HG03439 (cell line): ENCODE results near the gene FCN1.

Experiments used
- ATAC-seq: cut with Tn5 transposase; IDR thresholded peaks from one replicate; pipeline ENCODE4 v1.9.1; 2021; ENCODE audit warnings: mild to moderate bottlenecking, moderate library complexity; ENCODE audit not compliant: unreplicated experiment

The FCN1 gene

DNA sequence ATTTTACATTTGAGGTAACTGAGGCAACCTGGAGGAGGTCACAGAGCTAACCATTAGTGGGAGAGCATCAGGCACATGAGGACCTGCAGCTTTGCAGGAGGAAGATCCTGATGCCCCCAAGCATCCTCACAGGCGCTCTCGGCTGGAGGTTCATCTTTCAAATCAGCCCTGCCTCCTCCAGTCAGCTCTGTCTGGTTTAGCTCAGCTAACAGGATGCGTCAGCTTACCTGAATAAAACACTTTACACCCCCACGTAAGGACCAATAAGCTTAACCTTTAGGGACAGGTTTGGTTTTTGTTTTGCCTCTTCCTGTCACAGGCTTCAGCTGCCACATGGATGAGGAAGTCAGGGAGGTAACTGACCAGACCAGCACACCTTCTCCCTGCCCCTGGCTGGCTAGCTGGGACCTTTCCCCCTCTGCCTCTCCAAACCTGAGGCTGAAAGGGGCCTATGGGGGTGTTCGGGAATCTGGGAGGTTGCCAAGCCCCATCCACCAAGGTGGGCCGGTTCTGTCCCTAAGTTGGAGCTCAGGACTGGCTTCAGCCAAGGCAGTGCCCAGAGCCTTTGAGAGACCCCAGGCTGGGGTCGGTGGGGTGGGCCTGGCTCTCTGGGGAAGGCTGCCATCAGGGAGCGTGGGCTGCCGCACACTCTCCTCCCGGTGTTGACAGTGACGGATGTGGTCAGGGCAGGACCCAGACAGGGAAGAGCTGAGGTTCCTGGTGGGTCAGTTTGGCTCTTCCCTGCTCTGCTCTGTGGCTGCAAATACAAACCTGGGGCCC is 20.0 kb upstream of the FCN1 start:
- no peak for ATAC-seq

DNA sequence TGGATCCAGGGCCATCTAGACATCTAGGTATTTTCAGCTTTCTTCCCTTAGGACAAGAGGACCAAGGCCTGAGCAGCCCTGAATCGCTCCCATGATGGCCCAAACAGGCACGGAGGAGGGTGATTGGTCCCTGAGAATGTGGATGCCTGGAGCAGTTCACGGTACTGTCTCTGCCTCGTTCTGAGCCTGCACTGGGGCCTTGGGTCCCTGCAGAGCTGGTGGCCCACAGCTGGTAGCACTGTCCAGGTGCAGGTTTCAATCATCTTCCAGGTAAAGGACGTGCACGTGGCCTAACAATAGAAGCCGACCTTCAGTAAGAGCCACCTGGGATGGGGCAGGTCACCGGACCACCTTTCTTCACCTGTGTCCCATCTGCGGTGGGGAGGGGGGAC is 19.4 kb upstream of the FCN1 start:
- no peak for ATAC-seq

DNA sequence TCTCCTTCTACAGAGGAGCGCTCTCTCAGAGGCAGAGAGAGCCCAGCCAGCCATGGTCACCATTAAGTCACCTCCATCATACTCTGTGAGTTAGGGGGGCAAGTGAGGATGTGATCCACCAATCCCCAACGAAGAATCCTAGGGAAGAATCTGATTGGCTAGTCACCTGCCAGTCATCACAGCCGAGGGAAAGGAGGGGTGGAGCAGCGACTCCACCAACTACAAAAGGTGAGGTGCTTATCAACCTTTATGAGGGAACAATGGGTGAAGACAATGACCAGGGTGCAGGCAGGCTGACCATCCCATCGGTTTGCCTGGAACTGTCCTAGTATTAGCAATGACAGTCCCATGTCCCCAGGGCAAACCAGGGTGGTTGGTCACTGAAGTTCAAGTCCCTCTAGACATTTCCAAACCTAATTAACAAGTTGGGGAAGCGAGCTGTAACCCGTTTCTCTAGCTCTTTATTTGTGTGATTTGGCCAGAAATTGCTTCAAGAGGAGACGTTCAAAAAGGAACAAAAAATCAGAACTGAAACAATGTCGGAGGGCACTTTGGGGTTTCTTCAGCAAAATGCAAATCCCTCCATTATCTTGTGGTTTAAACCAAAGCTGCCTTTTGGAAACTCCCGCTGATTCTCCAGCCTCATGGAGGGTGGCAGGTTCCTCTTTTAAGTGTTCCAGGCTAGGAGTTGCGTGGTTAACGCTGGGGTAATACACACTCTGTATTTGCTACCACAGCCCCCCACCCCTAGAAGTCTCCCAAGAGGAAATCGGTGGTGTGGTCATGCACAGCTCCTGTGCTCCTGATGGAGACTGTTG is 18.8 kb upstream of the FCN1 start:
- ATAC-seq, result no peak

DNA sequence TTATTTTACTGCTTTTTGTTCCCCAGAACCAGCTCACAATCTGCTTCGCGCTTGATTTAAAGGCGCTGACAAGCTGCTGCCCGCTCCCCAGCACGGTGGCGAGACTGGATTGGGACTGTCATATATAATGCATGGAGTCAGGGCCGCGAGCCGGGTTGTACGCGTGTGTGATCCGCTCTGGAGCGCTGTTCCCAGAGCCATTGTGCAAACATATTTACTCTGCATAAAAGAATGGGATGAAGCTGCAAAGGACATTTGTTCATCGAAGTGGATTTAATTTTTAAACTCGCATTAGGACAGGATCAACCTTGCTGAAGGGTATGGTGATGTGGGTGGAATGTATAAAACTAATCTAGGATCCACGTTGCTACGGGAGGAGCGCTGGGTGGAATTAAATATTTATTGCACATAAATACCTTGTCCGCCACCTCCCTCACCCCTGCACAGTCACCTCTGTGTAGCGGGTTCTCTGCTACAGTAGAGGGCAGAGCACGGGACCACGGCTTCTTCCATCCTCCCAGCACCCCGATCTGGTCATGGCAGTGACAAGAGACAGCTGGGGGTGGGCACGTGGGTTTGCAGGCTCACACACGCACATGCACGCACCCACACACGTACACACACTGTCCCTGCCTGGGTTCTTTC is 18.1 kb upstream of the FCN1 start:
- no peak for ATAC-seq

DNA sequence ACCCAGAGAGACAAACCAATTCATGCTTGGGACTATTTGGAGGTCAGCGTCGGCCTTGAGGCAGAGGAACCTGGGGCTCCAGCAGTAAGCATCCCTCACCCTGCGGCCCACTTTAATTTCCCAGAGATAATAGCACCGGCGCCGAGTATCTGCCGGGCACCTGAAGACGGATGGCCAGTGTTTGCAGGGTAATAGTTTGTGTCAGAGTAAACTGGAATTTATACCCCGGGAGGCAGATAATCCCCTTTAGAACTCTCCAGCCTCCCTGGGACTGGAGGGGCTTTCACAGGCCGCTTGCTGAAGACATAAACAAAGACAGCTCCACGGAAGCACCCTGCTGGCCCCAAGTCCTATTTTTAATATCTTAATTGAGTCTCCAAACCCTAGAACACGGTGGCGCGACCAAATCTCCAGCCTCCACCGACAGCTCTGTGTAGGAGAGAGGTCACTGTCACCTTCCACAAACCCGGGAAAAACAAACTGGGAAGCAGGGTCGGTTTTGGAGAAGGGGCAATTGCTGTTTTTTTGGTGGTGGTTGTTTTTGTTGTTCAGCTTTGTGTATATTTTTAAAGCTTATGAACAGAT is 17.4 kb upstream of the FCN1 start:
- no peak for ATAC-seq

DNA sequence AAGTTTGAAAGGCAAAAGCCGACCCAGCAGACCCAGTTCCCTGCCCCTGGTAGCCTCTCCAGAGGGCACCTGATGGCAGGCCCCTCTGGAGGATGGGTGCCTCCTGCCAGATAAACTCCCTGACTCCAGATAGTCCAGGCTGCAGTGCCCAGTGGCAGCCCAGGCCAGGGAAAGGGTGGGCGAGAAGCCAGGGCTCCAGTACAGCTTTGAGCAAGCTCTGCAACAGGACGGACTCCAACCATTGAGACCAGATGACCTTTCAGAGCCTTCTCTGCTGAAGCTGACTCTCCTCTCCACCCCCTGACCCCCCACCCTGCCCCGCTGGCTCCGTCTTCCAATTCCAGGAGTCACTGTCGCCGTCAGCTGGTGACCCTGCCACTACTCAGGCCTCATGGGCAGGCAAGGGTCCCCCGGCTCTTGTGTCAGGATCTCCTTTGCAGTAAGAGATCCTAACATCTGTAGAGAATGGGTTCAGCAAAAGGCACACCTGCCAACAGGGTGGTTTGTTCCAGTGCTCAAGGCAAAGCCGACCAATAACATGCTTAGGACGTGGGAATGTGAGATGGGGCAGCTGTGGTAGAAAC is 15.5 kb upstream of the FCN1 start:
- no peak for ATAC-seq

DNA sequence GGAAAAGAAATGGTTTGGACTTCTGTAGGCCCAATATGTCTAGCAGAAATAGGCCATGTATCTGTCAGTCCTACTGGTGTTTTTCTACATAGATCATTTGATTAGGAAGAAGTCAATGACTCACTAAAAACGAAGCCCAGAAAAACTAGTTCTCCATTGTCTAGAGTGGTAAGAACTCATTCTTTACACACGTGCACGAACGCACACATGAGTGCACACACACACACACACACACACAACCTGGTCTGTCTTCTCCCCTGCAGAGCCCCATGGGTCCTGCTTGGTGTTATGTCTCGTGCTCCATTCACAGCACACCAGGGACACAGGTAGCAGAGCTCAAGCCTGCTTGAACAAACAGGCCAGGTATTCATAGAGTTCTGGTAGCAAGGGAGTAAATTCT is 14.9 kb upstream of the FCN1 start:
- no peak for ATAC-seq

DNA sequence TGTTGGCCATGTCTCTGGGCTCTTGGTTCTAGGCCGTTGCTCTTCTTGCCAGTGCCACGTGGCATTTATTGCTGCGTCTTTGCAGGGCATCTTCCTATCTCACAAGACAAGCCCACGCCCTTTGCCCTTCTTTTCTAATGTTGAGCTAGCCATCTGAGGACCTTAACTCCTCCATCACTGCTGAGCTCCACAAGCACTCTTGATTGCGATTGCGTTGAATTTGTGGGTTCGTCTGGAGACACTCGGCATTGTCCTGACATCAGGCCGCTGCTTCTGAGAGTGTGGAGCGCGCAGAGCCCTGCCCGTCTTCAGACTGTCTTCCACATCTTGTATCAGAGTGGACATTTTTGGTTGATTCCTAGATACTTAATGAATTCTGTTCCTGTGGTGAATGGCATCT is 14.5 kb upstream of the FCN1 start:
- no peak for ATAC-seq

DNA sequence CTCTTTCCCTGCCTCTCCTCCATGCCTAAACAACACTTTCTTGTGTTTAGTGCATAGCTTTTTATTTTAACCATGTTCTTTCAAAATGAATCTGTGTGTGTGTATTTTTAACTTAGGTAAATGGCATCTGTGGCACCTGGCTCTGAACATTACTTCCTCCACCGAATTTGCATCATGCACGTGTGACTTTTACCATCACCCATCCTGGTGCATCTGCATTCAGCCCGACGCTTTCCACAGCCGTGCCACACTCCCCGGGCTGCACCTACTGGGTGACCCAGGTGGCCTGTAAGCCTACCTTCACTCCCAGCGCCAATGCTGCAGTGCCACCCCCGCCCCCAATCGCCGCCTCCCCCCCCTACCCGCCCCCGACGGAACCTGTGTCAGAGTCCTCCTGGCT is 12.7 kb upstream of the FCN1 start:
- ATAC-seq, result peak; percentile 75

DNA sequence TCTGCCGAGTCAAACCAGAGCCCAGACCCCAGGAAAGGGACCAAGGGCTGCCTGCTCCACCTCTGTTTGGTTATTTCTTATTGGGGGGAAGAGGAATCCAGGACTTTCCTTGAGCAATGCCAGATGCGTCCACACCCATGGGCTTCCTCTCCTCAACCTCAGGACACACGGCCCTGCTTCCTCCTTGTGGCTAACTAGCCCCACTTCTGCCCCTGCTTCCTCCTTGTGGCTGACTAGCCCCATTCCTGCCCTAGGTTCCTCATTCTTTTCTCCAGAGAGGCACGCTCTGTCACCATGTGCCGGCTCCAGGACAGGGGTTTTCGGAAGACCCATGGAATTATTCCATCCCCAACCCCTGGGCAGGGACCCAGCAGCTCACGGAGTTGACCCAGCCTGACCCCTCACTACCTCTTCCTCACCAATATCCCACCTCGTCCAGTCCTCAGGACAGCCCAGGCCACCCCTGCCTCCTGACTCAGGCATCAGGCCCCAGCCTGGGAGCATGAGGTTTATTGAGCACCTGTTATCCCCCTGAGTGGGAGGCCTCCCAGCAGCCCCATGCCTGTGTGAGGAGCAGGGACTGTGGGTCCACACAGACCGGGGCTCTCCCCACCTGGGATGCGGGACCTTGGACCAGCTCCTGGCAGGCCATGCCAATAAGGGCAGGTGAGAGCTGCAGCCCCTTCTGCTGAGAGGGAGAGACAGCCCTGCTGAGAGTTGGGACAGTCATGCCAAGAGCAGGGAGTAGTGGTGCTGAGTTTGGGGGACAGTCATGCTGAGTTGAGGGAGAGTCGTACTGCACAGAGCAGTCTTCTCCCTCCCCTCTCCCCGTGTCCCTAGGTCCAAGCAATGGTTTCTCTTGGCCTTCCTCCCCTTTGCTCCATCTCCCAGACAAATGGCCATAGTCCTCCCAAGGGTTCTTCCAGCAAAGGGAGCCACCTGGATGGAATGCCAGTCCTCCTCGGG is 11.8 kb upstream of the FCN1 start:
- no peak for ATAC-seq

DNA sequence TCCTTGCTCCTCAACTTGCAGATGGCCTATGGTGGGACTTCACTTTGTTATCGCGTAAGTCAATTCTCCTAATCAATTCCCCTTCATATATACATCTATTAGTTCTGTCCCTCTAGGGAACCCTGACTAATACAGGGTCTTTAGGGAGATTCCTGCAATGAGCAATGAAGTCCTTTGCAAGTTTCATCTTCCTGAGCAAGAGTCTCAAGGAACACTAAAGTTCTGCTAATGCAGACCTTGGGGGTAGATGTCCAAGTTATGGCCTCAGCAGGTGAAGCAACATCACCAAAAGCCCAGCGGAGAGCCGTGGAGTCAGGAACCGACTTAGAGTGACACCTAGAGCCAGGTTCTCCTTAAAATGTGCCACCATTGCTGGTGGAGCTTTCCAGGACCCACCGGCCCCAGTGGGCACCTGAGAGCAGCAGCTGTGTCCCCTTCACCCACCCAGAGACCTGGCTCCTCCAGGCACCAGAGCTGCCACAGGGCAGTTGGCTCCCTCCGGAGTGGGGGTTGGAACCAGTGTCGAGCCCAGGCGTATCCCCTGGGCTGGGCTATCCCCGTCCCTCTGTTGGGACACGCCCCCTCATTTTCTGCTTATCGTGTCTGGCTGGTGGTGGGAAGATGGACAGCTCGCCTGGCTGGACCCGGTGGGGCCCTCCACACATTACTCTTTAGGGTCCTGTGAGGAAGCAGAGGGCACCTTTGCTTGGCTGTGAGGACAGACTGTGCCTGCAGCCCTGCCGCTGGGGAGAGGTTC is 10.9 kb upstream of the FCN1 start:
- no peak for ATAC-seq

DNA sequence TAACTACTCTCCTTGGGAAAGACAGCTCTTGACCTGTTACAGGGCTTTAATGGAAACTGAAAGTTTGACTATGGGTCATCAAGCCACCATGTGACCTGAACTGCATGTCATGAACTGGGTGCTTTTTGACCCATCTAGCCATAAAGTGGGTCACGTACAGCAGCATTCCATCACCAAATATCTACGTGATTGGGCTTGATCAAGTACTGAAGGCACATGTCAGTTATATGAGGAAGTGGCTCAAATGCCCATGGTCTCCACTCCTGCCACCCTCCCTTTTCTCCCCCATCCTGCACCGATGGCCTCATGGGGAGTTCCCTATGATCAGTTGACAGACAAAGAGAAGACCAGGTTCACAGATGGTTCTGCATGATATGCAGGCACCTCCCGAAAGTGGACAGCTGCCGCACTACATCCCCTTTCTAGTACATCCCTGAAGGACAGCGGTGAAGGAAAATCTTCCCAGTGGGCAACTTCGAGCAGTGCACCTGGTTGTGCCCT is 7.3 kb upstream of the FCN1 start:
- no peak for ATAC-seq

DNA sequence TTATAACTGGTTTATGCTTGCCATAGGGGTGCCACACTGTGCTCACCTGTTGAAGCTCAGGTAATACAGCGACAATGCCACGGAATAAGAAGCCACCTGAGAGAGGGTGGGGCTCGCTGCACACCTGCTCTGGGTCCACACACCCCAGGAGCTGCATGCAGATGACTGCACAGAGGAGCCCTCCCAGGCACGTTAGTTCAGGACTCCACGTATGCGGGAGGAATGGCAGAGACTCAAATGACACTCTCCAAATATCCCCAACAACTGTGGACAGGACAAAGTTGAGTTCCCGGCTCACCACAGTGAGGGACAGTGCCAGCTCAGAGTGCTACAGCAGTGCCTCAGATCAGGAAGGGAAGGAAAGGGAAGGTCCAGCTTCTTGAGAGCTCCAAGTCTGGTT is 5.8 kb upstream of the FCN1 start:
- no peak for ATAC-seq

DNA sequence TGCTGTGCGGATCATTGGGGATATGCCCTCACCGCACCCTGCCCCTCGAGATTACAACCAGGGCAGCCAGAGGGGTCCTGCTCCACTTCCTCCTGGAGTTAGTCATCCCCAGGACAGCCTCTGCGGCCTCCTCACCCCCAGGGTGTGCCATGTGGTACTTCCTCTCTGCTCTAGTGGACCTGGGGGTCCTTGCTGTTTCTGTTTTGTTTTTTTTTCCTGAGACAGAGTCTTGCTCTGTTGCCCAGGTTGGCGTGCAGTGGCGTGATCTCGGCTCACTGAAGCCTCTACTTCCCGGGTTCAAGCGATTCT is 5.2 kb upstream of the FCN1 start:
- no peak for ATAC-seq

DNA sequence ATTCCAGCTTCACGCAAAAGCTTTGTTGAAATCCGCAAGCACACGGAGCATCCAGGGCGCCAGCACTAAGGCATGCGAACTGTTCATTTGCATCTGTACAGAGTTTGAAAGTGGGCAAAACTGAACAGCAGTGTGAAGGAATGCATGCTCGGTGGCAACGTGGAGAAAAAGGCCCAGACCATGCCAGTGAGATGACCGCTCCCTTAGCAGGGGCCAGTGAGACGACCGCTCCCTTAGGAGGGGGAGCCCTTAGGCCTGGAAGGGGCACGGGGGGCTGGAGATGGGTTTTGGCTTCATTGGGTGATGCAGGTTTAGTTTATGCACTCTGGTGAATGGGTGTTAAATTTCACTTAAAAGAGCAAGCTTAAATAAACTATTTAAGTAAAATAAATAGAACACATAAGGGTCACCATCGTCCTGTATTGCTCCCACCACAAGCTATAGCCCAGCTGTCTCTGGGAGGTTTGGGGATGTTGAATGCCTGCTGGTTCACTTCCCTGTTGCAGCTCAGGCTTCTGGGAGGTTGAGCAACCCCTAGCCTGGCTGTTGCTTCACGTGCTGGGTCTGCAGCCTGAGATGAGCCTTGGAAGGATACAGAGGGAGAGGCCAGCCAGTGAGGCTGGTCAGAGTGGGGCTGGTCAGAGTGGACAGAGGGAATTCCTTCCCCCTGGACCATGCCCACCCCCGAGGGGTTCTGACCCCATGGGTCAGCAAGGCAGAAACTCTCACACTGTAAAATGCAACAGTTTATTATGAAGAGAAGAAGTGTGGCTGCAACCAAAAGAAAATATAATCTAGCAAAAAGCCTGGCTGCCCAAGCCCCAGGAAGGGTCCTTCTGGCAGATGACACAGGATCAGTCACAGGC is 4.6 kb upstream of the FCN1 start:
- ATAC-seq, result no peak

DNA sequence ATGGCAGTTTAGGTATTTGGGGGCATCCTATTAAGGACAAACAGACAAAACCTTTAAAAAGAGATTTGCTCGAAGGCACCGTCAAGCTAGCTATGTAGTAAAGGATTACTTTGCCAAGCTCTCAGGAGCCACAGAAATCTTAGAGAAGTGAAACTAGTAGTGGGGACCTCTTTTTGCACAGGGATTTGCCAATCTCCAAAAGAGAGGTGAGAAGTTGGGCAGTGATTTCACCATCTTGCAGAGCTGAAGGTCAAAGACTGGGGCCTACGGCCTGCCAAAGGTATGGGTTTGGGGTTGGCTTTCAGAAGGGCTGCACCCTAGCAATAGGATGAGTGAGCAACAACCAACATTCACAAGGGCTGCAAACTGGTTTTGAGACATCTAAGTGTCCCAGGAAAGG is 1.6 kb upstream of the FCN1 start:
- no peak for ATAC-seq

DNA sequence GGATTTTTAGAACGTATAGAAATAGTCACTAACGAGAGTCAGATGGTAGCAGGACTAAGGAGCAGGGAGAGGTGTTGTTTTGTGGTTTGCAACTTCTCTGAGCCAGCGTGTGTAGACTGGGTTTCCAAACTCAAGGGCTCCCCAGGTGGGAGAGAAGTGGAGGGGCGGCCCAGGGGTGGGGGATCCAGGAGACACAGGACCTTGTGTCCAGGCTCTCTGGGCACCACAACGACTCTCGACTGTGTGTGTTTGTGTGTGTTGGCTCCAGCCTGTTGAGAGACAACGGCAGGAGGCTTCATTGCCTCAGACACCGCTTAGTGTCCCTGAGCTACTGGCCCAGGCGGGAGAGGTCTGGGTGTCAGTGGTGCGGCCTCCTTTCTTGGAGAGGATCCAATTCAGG is 934 bp upstream of the FCN1 start:
- no peak for ATAC-seq

DNA sequence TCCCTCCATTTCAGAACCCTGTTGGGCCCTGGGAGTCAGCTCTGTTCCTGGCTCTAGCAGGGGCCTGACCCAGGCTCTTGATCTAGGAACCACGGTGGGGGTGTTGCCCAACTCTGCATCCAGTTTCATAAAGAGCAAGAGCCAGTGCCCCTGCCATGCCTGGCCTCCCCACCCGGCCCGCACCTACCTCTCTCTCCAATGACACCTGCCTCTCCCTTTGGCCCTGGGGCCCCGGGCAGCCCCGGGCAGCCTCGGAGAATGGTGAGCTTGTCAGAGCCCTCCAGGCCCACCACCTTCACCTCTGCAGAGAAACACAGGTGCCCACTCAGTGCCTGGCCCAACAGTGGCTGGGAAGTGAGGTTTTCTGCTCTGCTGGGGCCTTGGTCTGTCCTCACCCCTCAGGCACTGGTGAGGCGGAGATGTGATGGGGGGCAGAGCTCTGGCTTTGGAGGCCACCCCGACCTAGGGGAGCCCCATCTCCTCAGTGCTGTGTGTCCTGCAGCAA is 1.5 kb downstream of the FCN1 start:
- ATAC-seq, result no peak
